Gastrocnemius medialis (tissue), 4 donors: ENCODE measurements around the gene ATG10.

Source experiments
- POLR2A ChIP-seq, 2 donors: fragments of 450-650 bp; IDR thresholded peaks; one replicate each; pipeline ENCODE4 v1.6.1; 2017; ENCODE audit warnings: antibody characterized with exemption in 2 of 2, mild to moderate bottlenecking in 2 of 2, moderate library complexity in 2 of 2
- TF ChIP-seq, protein P1 (sequence below), 5 experiments: fragments of 450-650 bp in 3 of 5; fragments of 200-600 bp in 2 of 5; sonication (generic) in 2 of 5; IDR thresholded peaks in 4 of 5; conservative IDR thresholded peaks in 1 of 5; 1 replicate in 4 of 5; 2 replicates in 1 of 5; pipeline ENCODE4 v1.5.1; 2016 to 2019; ENCODE audit warnings: antibody characterized with exemption in 5 of 5, mild to moderate bottlenecking in 3 of 5, moderate library complexity in 3 of 5

DNA sequence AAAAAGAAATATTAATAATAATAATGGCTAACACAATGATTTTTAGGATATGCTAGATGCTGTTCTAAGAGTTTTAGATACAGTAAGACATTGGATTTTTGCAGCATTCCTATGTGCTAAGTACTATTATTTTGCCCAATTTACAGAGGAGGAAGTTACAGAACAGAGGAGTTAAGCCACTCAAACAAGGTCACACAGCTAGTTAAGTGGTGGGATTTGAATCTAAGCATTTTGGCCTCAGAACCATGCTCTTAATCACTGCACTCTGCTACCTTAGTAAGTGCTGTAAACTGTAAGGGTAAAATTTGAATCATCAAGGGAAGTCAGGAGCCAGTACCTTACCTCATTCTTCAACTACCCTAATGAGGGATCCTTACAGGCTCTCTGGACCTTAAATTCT, 280.9 kb downstream of the ATG10 start:
- TF ChIP-seq, protein P1, sequence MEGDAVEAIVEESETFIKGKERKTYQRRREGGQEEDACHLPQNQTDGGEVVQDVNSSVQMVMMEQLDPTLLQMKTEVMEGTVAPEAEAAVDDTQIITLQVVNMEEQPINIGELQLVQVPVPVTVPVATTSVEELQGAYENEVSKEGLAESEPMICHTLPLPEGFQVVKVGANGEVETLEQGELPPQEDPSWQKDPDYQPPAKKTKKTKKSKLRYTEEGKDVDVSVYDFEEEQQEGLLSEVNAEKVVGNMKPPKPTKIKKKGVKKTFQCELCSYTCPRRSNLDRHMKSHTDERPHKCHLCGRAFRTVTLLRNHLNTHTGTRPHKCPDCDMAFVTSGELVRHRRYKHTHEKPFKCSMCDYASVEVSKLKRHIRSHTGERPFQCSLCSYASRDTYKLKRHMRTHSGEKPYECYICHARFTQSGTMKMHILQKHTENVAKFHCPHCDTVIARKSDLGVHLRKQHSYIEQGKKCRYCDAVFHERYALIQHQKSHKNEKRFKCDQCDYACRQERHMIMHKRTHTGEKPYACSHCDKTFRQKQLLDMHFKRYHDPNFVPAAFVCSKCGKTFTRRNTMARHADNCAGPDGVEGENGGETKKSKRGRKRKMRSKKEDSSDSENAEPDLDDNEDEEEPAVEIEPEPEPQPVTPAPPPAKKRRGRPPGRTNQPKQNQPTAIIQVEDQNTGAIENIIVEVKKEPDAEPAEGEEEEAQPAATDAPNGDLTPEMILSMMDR (IDR thresholded peaks at IDR 0.05 in 4 of 5, conservative IDR thresholded peaks at IDR 0.05 in 1 of 5), result no peak
- TF ChIP-seq POLR2A (IDR thresholded peaks at IDR 0.05), result no peak
